HEK293T (cell line): ENCODE measurements around the gene CBLB.

Source experiments
- CTCF ChIA-PET: fragments of 350-600 bp; formaldehyde crosslinking; extraction: SDS; loops from one replicate; lab custom pipeline; 2021; ENCODE audit warnings: antibody characterized with exemption, inconsistent platforms; lab: Yijun Ruan, JAX
- POLR2A ChIA-PET: fragments of 350-600 bp; formaldehyde crosslinking; extraction: SDS; loops from one replicate; lab custom pipeline; 2020; ENCODE audit warnings: antibody characterized with exemption, inconsistent platforms; lab: Yijun Ruan, JAX
- DNase-seq: peaks from one replicate; pipeline ENCODE4 v3.0.0; 2012; ENCODE audit warnings: mixed read lengths; ENCODE audit errors: extremely low spot score
- ARNT ChIP-seq: fragments of 450-650 bp; IDR thresholded peaks from 2 replicates; pipeline ENCODE4 v1.6.1; 2017; ENCODE audit warnings: mild to moderate bottlenecking
- BHLHE40 ChIP-seq: fragments of 450-650 bp; IDR thresholded peaks from 2 replicates; pipeline ENCODE4 v1.6.1; 2016; ENCODE audit warnings: mild to moderate bottlenecking, moderate library complexity, borderline replicate concordance
- CTBP1 ChIP-seq: fragments of 450-650 bp; IDR thresholded peaks from 2 replicates; pipeline ENCODE4 v1.6.1; 2016; ENCODE audit warnings: borderline replicate concordance
- ELF4 ChIP-seq: fragments of 450-650 bp; IDR thresholded peaks from 2 replicates; pipeline ENCODE4 v1.6.1; 2017; ENCODE audit warnings: antibody characterized with exemption
- FOXA1 ChIP-seq: fragments of 450-650 bp; IDR thresholded peaks from 2 replicates; pipeline ENCODE4 v1.6.1; 2016; ENCODE audit warnings: mild to moderate bottlenecking
- FOXK2 ChIP-seq: fragments of 450-650 bp; IDR thresholded peaks from 2 replicates; pipeline ENCODE4 v1.6.1; 2016; ENCODE audit warnings: mild to moderate bottlenecking
- FOXM1 ChIP-seq: fragments of 450-650 bp; IDR thresholded peaks from 2 replicates; pipeline ENCODE4 v1.6.1; 2017; ENCODE audit warnings: mild to moderate bottlenecking, borderline replicate concordance
- HDGF ChIP-seq: fragments of 450-650 bp; IDR thresholded peaks from 2 replicates; pipeline ENCODE4 v1.6.1; 2017; ENCODE audit warnings: antibody characterized with exemption, borderline replicate concordance
- L3MBTL2 ChIP-seq: fragments of 450-650 bp; conservative IDR thresholded peaks from 2 replicates; pipeline ENCODE4 v1.6.1; 2016; ENCODE audit warnings: mild to moderate bottlenecking
- LEF1 ChIP-seq: fragments of 450-650 bp; IDR thresholded peaks from 2 replicates; pipeline ENCODE4 v1.6.1; 2017; ENCODE audit warnings: mild to moderate bottlenecking, borderline replicate concordance
- NFRKB ChIP-seq: fragments of 450-650 bp; IDR thresholded peaks from 2 replicates; pipeline ENCODE4 v1.6.1; 2016; ENCODE audit warnings: mild to moderate bottlenecking, moderate library complexity
- PKNOX1 ChIP-seq: fragments of 450-650 bp; IDR thresholded peaks from 2 replicates; pipeline ENCODE4 v1.6.1; 2016
- SP1 ChIP-seq: fragments of 450-650 bp; IDR thresholded peaks from 2 replicates; pipeline ENCODE4 v1.6.1; 2017
- SUZ12 ChIP-seq: fragments of 450-650 bp; IDR thresholded peaks from 2 replicates; pipeline ENCODE4 v1.6.1; 2016; ENCODE audit warnings: mild to moderate bottlenecking
- TARDBP ChIP-seq: fragments of 450-650 bp; IDR thresholded peaks from 2 replicates; pipeline ENCODE4 v1.6.1; 2016
- ZNF384 ChIP-seq: fragments of 450-650 bp; IDR thresholded peaks from 2 replicates; pipeline ENCODE4 v1.6.1; 2016

The CBLB gene

GRCh38 chr3:105907777-105908176 is 39.0 kb upstream of the CBLB start:
- DNase-seq, result no peak
- ChIA-PET CTCF (no interaction called here), POLR2A (no interaction called here)
- TF ChIP-seq LEF1 (no peak), ZNF384 (no peak), ELF4 (no peak), HDGF (no peak), L3MBTL2 (no peak), FOXM1 (no peak), NFRKB (no peak), FOXA1 (no peak), SUZ12 (no peak), PKNOX1 (no peak), TARDBP (no peak), ARNT (no peak), CTBP1 (no peak), SP1 (no peak), FOXK2 (no peak), BHLHE40 (no peak)

DNA sequence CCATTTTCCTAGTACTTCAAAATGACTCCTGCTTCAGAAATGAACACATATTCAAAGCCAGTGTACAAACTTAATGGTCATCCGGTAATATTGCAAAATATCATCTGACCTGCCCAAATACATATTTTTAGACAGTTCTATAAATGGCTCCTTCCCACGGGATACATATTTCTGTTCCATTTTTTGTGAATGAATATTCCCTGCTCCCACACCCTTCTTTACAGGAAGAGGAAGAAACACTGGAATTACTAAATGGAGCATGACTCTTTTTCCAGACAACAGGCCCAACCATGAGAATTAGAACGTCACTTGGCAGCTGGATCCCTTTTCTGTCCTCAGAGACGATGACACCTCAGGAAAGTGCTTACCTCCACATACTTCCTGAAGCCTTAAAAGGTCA is 38.0 kb upstream of the CBLB start:
- DNase-seq, result no peak
- ChIA-PET CTCF (no interaction called here), POLR2A (no interaction called here)
- no peak for TF ChIP-seq PKNOX1
- TF ChIP-seq ARNT, result no peak
- TF ChIP-seq FOXK2, result no peak
- TF ChIP-seq ELF4, result no peak
- TF ChIP-seq L3MBTL2, result no peak
- TF ChIP-seq BHLHE40, result no peak
- no peak for TF ChIP-seq SUZ12
- TF ChIP-seq LEF1, result no peak
- TF ChIP-seq NFRKB, result no peak
- TF ChIP-seq ZNF384, result no peak
- TF ChIP-seq FOXA1, result no peak
- TF ChIP-seq HDGF, result no peak
- no peak for TF ChIP-seq FOXM1
- TF ChIP-seq TARDBP, result no peak

DNA sequence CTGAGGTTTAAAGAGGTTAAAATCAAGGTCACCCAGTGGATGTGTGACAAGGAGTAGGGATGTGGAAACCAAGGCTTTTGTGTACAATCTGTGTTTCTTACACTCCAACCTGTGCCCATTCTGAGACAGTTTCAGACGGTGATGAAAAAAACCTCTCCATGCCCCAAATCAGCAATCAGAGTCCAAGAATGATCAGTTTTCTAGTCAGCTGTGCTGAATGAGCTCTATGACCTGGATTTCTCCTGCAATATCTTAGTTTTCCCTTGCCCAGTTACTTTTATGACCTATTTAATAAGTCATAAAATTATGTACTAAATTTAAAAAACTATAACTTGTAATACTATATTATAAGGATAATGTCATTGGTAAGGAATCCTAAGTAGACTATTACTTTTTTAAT is 37.5 kb upstream of the CBLB start:
- DNase-seq, result no peak
- TF ChIP-seq SP1 (no peak), HDGF (no peak), FOXK2 (no peak), ZNF384 (no peak), SUZ12 (no peak), NFRKB (no peak), ELF4 (no peak), FOXA1 (no peak), LEF1 (no peak), TARDBP (no peak), L3MBTL2 (no peak), ARNT (no peak), BHLHE40 (no peak), PKNOX1 (no peak)
- CTCF ChIA-PET, result interaction anchor here (0.5 to 0.7 kb wide), 2 partner anchors 23 to 137 kb away, joined by 4 read pairs; no protein-coding TSS in a partner anchor
- POLR2A ChIA-PET, result no interaction called here

DNA sequence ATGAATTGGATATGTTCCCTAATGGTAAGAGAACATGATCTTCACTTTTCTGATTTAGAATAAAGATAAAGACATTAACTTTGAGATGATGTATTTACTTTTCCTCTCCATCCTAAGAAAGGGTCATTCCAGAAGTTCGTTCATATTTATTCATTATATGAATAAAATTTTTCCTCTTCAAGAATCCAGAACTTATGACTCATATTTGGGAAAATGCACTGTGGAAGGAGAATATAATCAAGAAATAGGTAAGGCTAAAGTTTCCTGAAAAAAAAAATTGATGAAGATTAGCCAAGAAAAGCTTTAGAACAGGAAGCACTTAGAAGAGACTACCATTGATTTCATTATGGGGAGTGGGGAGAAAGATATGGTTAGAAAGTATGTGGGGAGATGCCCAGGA is 36.5 kb upstream of the CBLB start:
- TF ChIP-seq FOXK2 (no peak), FOXA1 (no peak), PKNOX1 (no peak), LEF1 (no peak)
- no peak for DNase-seq
- ChIA-PET CTCF (no interaction called here), POLR2A (no interaction called here)

DNA sequence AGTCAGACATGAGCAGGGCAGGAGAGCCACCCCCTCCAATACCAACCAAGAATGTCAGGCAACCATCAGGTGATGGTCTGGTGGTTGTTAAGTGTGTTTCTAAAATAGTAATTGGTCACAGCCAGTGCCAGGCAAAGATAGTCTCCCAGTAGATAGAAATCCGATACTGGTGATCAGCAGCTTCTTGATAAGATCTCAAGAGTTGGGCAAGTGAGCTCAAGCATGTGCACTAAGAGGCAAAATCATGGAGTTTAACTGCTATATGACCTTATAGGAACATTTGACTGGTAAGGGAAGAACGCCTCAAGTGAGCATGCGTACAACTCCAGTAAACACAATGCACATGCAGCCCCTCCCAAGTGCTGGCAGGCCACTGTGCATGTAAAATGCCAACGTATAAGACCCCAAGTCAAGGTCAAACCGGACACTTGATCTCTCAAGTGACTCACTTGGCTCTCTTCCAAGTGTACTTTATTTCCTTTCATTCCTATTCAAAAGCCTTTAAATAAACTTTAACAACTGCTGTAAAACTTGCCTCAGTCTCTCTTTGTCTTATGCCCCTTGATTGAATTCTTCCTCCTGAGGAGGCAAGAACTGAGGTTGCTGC is 36.0 kb upstream of the CBLB start:
- TF ChIP-seq FOXK2 (no peak), TARDBP (no peak), FOXA1 (no peak), L3MBTL2 (no peak), SP1 (no peak), NFRKB (no peak), ELF4 (no peak), ZNF384 (no peak), PKNOX1 (no peak), SUZ12 (no peak), FOXM1 (no peak), BHLHE40 (no peak), ARNT (no peak), HDGF (no peak), CTBP1 (no peak), LEF1 (no peak)
- CTCF ChIA-PET, result no interaction called here
- DNase-seq, result no peak
- POLR2A ChIA-PET, result no interaction called here
